ENCODE measurements around the gene ALKBH8.

DNA sequence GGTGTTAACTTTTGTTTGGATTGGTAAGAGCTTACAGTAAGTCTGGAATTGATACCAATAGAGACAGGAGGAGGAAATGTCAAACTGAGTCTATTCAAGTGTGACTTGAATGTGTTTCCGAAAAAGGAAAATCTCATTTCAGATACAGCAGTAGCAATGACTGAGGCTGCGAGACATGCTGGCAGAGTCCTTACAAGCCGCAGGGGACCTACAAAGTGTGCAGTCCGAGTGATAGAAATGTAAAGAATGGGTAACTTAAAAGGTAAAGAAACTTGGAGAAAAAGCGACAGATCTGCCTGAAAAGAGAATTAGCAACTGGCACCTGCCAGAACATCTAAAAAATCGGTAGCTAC lies 108.4 kb downstream of the ALKBH8 start:
- TF ChIP-seq EZH2 (IDR thresholded peaks at IDR 0.05; ENCODE audit: borderline replicate concordance) (no peak), CTCF (IDR thresholded peaks at IDR 0.05; ENCODE audit: poor library complexity) (no peak)

All from hepatocyte (in vitro differentiated cells).